HFF-Myc (cell line): ENCODE measurements around the gene BOD1L1.
A peak's percentile ranks its signal among the peaks of the same experiment; 100 is the strongest.

Experiments used
- DNase-seq: peaks from one replicate; pipeline ENCODE4 v3.0.0-alpha.2; 2011; ENCODE audit warnings: low read depth; ENCODE audit errors: extremely low read depth
- H3K4me3 ChIP-seq: replicated peaks from 2 replicates; pipeline ENCODE4 v1.5.1; 2011; ENCODE audit warnings: low read depth, mild to moderate bottlenecking, control low read depth, low read length
- TF ChIP-seq, protein P1 (sequence below): IDR thresholded peaks from 2 replicates; pipeline ENCODE4 v1.5.1; 2012; ENCODE audit warnings: mild to moderate bottlenecking, low read depth, low read length, control low read depth; ENCODE audit errors: missing control alignments

Gene BOD1L1

GRCh38 chr4:13548059-13548983 is 79.2 kb downstream of the BOD1L1 start:
- TF ChIP-seq, protein P1, sequence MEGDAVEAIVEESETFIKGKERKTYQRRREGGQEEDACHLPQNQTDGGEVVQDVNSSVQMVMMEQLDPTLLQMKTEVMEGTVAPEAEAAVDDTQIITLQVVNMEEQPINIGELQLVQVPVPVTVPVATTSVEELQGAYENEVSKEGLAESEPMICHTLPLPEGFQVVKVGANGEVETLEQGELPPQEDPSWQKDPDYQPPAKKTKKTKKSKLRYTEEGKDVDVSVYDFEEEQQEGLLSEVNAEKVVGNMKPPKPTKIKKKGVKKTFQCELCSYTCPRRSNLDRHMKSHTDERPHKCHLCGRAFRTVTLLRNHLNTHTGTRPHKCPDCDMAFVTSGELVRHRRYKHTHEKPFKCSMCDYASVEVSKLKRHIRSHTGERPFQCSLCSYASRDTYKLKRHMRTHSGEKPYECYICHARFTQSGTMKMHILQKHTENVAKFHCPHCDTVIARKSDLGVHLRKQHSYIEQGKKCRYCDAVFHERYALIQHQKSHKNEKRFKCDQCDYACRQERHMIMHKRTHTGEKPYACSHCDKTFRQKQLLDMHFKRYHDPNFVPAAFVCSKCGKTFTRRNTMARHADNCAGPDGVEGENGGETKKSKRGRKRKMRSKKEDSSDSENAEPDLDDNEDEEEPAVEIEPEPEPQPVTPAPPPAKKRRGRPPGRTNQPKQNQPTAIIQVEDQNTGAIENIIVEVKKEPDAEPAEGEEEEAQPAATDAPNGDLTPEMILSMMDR: no peak
- DNase-seq: no peak
- H3K4me3 ChIP-seq: no peak overlapping the region

- TF ChIP-seq, protein P1: no peak
- H3K4me3 ChIP-seq: peak overlapping the region; percentile 24
- DNase-seq: no peak
Observed at GRCh38 chr4:13547485-13548041, 80.0 kb downstream of the BOD1L1 start.

GRCh38 chr4:13546941-13547484 is 80.5 kb downstream of the BOD1L1 start:
- DNase-seq: no peak
- TF ChIP-seq, protein P1: no peak
- peak overlapping the region; percentile 24 for H3K4me3 ChIP-seq

GRCh38 chr4:13546142-13546940 is 81.2 kb downstream of the BOD1L1 start:
- DNase-seq: no peak
- TF ChIP-seq, protein P1: no peak
- H3K4me3 ChIP-seq: no peak overlapping the region

DNA sequence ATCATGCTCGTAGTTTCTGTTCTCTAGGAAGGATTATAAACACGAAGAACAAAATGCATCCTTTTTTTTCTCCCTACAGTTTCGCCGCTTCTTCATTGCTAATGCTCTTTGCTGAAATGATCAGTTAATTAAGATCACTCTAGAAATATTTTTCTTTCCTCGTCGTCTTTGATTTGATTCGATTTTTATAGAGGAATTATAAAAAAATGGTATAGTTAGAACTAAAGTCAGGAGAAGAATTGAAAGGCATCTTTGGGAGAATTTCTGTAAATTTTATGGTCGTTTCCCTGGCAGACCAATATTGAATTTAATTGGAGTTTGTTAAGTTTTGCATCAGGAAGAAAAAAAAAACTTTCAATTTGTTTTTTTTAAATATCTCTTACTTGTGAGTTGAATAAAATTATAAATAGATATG is 82.1 kb downstream of the BOD1L1 start:
- DNase-seq: no peak
- peak overlapping the region; percentile 47; the same call in 1 of the 2 replicates for H3K4me3 ChIP-seq
- TF ChIP-seq, protein P1: no peak

- no peak for DNase-seq
- TF ChIP-seq, protein P1: no peak
- peak overlapping the region; percentile 47 for H3K4me3 ChIP-seq
Observed at GRCh38 chr4:13544606-13545393, 82.7 kb downstream of the BOD1L1 start.
